ENCODE data around the gene TNFRSF19.
"Not testable (repeated sequence)": the region's sequence is repeated elsewhere in the genome, so short reads cannot be mapped to it uniquely, and the experiment has no call there.

The TNFRSF19 gene

GRCh38 chr13:23593148-23593547, 22.9 kb downstream of the TNFRSF19 start:
- no peaks in the 10 kb centered on the region for H3K4me1 ChIP-seq (ENCODE audit: insufficient read depth, insufficient read length)
- no peak for TF ChIP-seq ZNF274 (IDR thresholded peaks at IDR 0.05; ENCODE audit: low read depth, low read length)
- no peak for TF ChIP-seq SUZ12 (IDR thresholded peaks at IDR 0.05; ENCODE audit: extremely low read depth, insufficient read depth, insufficient read length)
- no peak for TF ChIP-seq YY1 (IDR thresholded peaks at IDR 0.05; ENCODE audit: insufficient read depth, insufficient read length)
- no peak for DNase-seq (ENCODE audit: low read depth, low spot score)
- H3K4me3 ChIP-seq (ENCODE audit: insufficient read length, low read depth): no peak overlapping the region
- H3K9me3 ChIP-seq (ENCODE audit: insufficient read depth, low read length): peaks cover 16% of the 10 kb centered on the region
- peaks cover 6% of the 10 kb centered on the region for H3K36me3 ChIP-seq (ENCODE audit: insufficient read depth, insufficient read length, low read length)
- H3K9ac ChIP-seq (ENCODE audit: insufficient read length, low read depth): no peak overlapping the region
- no peaks in the 10 kb centered on the region for H3K27me3 ChIP-seq (ENCODE audit: insufficient read depth, insufficient read length)

- not testable (repeated sequence) for H3K4me3 ChIP-seq (ENCODE audit: insufficient read length, low read depth); H3K27me3 ChIP-seq (ENCODE audit: insufficient read depth, insufficient read length); H3K36me3 ChIP-seq (ENCODE audit: insufficient read depth, insufficient read length, low read length); H3K9ac ChIP-seq (ENCODE audit: insufficient read length, low read depth); DNase-seq (ENCODE audit: low read depth, low spot score); H3K4me1 ChIP-seq (ENCODE audit: insufficient read depth, insufficient read length)
- peaks cover 28% of the 10 kb centered on the region for H3K9me3 ChIP-seq (ENCODE audit: insufficient read depth, low read length)
These were observed 24.1 kb downstream of the TNFRSF19 start for GRCh38 chr13:23594290-23594689.

DNA sequence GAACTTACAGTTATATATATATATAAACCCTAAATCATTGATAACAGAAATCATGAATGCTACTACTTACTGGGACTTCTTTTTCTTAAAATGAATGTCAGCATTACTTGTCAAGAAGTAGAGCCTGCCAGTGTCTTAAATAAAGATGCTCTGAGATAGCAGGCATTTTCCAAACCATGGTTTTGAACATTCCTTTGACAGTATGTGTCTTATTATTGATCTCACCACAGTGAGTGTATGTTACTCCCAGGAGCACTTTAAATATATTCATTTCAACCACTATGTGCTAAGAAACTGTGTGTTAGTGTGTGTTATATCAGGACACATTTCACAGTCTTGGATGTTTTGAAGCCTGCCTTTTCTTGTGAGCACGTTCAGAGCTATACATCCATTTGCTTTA, 28.2 kb downstream of the TNFRSF19 start:
- TF ChIP-seq YY1 (IDR thresholded peaks at IDR 0.05; ENCODE audit: insufficient read depth, insufficient read length): no peak
- no peak for TF ChIP-seq ZNF274 (IDR thresholded peaks at IDR 0.05; ENCODE audit: low read depth, low read length)
- no peak for TF ChIP-seq SUZ12 (IDR thresholded peaks at IDR 0.05; ENCODE audit: extremely low read depth, insufficient read depth, insufficient read length)
- DNase-seq (ENCODE audit: low read depth, low spot score): no peak
- Histone ChIP-seq H3K27me3 (ENCODE audit: insufficient read depth, insufficient read length) (no peaks in the 10 kb centered on the region), H3K4me1 (ENCODE audit: insufficient read depth, insufficient read length) (no peaks in the 10 kb centered on the region), H3K9me3 (ENCODE audit: insufficient read depth, low read length) (peaks cover 59% of the 10 kb centered on the region), H3K4me3 (ENCODE audit: insufficient read length, low read depth) (no peak overlapping the region), H3K36me3 (ENCODE audit: insufficient read depth, insufficient read length, low read length) (peaks cover 3% of the 10 kb centered on the region), H3K9ac (ENCODE audit: insufficient read length, low read depth) (no peak overlapping the region)

GRCh38 chr13:23599083-23599925, 29.1 kb downstream of the TNFRSF19 start:
- no peak for TF ChIP-seq YY1 (IDR thresholded peaks at IDR 0.05; ENCODE audit: insufficient read depth, insufficient read length)
- no peak for TF ChIP-seq SUZ12 (IDR thresholded peaks at IDR 0.05; ENCODE audit: extremely low read depth, insufficient read depth, insufficient read length)
- no peak for TF ChIP-seq ZNF274 (IDR thresholded peaks at IDR 0.05; ENCODE audit: low read depth, low read length)
- H3K27me3 ChIP-seq (ENCODE audit: insufficient read depth, insufficient read length): no peaks in the 10 kb centered on the region
- no peaks in the 10 kb centered on the region for H3K4me1 ChIP-seq (ENCODE audit: insufficient read depth, insufficient read length)
- DNase-seq (ENCODE audit: low read depth, low spot score): no peak
- no peaks in the 10 kb centered on the region for H3K36me3 ChIP-seq (ENCODE audit: insufficient read depth, insufficient read length, low read length)
- no peak overlapping the region for H3K4me3 ChIP-seq (ENCODE audit: insufficient read length, low read depth)
- H3K9me3 ChIP-seq (ENCODE audit: insufficient read depth, low read length): peaks cover 51% of the 10 kb centered on the region
- no peak overlapping the region for H3K9ac ChIP-seq (ENCODE audit: insufficient read length, low read depth)

DNA sequence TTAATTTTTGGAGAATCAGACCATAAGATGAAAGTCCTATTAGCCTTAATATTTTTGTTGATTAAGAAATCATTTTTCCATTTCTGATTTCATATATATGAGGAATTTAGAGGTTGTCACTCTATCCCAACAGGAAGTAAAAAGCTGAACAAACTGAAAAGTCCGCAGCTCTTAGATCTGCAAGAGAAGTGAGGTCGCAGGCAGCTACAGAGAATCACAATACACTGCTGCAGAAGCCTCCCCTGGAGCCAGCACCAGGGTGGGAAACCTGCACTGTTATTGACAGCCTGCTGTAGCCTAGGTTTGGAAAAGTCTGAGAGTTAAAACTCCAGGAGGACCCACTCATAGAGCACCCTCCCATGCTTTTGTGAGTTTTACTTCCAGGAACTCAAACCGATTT, 29.9 kb downstream of the TNFRSF19 start:
- H3K9me3 ChIP-seq (ENCODE audit: insufficient read depth, low read length): peaks cover 45% of the 10 kb centered on the region

DNA sequence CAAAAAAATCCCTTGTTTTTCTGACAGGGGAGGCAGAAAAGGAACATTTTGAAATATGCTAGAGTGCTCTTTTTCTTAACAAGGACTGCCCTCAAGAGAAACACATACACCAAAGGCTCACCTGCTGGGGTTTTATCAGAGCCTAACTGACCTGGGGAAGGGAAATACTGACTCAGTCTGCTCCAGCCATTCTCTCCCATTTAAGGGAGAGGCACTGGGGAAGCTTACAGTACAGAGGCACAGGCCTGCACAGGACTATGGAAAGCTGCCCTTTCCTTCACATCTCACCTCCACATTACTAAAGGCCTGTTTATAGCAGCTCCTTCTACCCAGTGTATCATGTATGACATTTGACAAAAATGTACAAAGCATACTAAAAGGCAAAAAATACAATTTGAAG, 30.3 kb downstream of the TNFRSF19 start:
- Histone ChIP-seq H3K36me3 (ENCODE audit: insufficient read depth, insufficient read length, low read length) (no peaks in the 10 kb centered on the region), H3K9me3 (ENCODE audit: insufficient read depth, low read length) (peaks cover 45% of the 10 kb centered on the region), H3K4me3 (ENCODE audit: insufficient read length, low read depth) (no peak overlapping the region), H3K27me3 (ENCODE audit: insufficient read depth, insufficient read length) (no peaks in the 10 kb centered on the region), H3K9ac (ENCODE audit: insufficient read length, low read depth) (no peak overlapping the region), H3K4me1 (ENCODE audit: insufficient read depth, insufficient read length) (no peaks in the 10 kb centered on the region)
- TF ChIP-seq SUZ12 (IDR thresholded peaks at IDR 0.05; ENCODE audit: extremely low read depth, insufficient read depth, insufficient read length) (no peak), ZNF274 (IDR thresholded peaks at IDR 0.05; ENCODE audit: low read depth, low read length) (no peak), YY1 (IDR thresholded peaks at IDR 0.05; ENCODE audit: insufficient read depth, insufficient read length) (no peak)
- no peak for DNase-seq (ENCODE audit: low read depth, low spot score)

More for the DNA sequence above, 29.9 kb downstream of the TNFRSF19 start:
- Histone ChIP-seq H3K4me3 (ENCODE audit: insufficient read length, low read depth) (no peak overlapping the region), H3K9ac (ENCODE audit: insufficient read length, low read depth) (no peak overlapping the region), H3K36me3 (ENCODE audit: insufficient read depth, insufficient read length, low read length) (no peaks in the 10 kb centered on the region), H3K27me3 (ENCODE audit: insufficient read depth, insufficient read length) (no peaks in the 10 kb centered on the region), H3K4me1 (ENCODE audit: insufficient read depth, insufficient read length) (no peaks in the 10 kb centered on the region)
- no peak for DNase-seq (ENCODE audit: low read depth, low spot score)
- TF ChIP-seq SUZ12 (IDR thresholded peaks at IDR 0.05; ENCODE audit: extremely low read depth, insufficient read depth, insufficient read length): no peak
- no peak for TF ChIP-seq YY1 (IDR thresholded peaks at IDR 0.05; ENCODE audit: insufficient read depth, insufficient read length)
- TF ChIP-seq ZNF274 (IDR thresholded peaks at IDR 0.05; ENCODE audit: low read depth, low read length): no peak

DNA sequence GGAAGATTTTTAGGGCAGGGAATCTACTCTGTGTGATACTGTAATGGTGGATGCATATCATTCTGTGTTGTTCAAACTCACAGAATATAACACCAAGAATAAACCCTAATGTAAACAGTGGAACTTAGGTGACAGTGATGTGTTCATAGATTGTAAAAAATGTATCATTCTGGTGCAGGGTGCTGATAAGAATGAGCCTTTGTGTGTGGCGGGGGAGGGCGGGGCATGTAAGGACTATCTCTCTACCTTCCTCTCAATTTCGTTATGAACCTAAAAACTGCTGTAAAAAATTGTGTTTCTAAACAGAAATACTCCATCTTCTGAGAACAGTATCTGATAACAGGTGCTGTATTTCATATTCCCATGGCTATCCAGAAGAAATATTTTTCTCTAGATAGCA, 35.6 kb downstream of the TNFRSF19 start:
- DNase-seq (ENCODE audit: low read depth, low spot score): no peak
- Histone ChIP-seq H3K27me3 (ENCODE audit: insufficient read depth, insufficient read length) (no peaks in the 10 kb centered on the region), H3K9me3 (ENCODE audit: insufficient read depth, low read length) (peaks cover 16% of the 10 kb centered on the region), H3K4me3 (ENCODE audit: insufficient read length, low read depth) (no peak overlapping the region), H3K4me1 (ENCODE audit: insufficient read depth, insufficient read length) (no peaks in the 10 kb centered on the region), H3K36me3 (ENCODE audit: insufficient read depth, insufficient read length, low read length) (no peaks in the 10 kb centered on the region), H3K9ac (ENCODE audit: insufficient read length, low read depth) (no peak overlapping the region)
- no peak for TF ChIP-seq SUZ12 (IDR thresholded peaks at IDR 0.05; ENCODE audit: extremely low read depth, insufficient read depth, insufficient read length)
- no peak for TF ChIP-seq YY1 (IDR thresholded peaks at IDR 0.05; ENCODE audit: insufficient read depth, insufficient read length)
- TF ChIP-seq ZNF274 (IDR thresholded peaks at IDR 0.05; ENCODE audit: low read depth, low read length): no peak

Data from NT2/D1 (cell line).